IMR-90 (cell line): ENCODE data around the gene CAPZA1. TPM values are rescaled to one million over a fixed set of nuclear protein-coding genes. Genes with fewer than 3 reads are reported as not detected.

Source experiments
- ATAC-seq: fragments of 200-7000 bp; cut with Tn5 transposase; 2 replicates; pipeline ENCODE4 v1.9.1; 2020; ENCODE audit warnings: low read depth, mild to moderate bottlenecking, moderate library complexity
- BruUV-seq: library from RNA; stranded (reverse); fragments of 400-500 nt; replicated peaks from 2 replicates; lab custom pipeline; 2021; lab: Mats Ljungman, UMichigan
- CTCF ChIA-PET: fragments of 300-600 bp; formaldehyde crosslinking; extraction: SDS; loops from one replicate; lab custom pipeline; 2021; ENCODE audit warnings: antibody characterized with exemption; lab: Yijun Ruan, JAX
- POLR2A ChIA-PET: fragments of 300-600 bp; sonication (Branson Sonifier 250); formaldehyde crosslinking; loops from one replicate; lab custom pipeline; 2022; ENCODE audit warnings: antibody characterized with exemption; ENCODE audit not compliant: unreplicated experiment; lab: Charles Lee
- DNase-seq: peaks from one replicate; pipeline ENCODE4 v3.0.0; 2013
- H2AFZ ChIP-seq: replicated peaks from 2 replicates; pipeline ENCODE3; 2013; ENCODE audit warnings: low read length, mild to moderate bottlenecking; ENCODE audit not compliant: poor library complexity
- H2AK5ac ChIP-seq: 2 replicates; pipeline ENCODE4 v1.6.1; 2013; ENCODE audit warnings: low read depth, low read length, inconsistent platforms
- H2AK9ac ChIP-seq: replicated peaks from 2 replicates; pipeline ENCODE3; 2013; ENCODE audit warnings: mild to moderate bottlenecking, low read depth, low read length, moderate library complexity; ENCODE audit not compliant: poor library complexity
- H2BK120ac ChIP-seq: 2 replicates; pipeline ENCODE4 v1.6.1; 2013; ENCODE audit warnings: low read depth, low read length, inconsistent platforms
- H2BK15ac ChIP-seq: 3 replicates; pipeline ENCODE4 v1.6.1; 2013; ENCODE audit warnings: low read depth, low read length, inconsistent platforms
- H2BK20ac ChIP-seq: 2 replicates; pipeline ENCODE4 v1.6.1; 2013; ENCODE audit warnings: low read depth, mild to moderate bottlenecking, inconsistent platforms, low read length, moderate library complexity
- H2BK5ac ChIP-seq: 2 replicates; pipeline ENCODE4 v1.6.1; 2013; ENCODE audit warnings: mild to moderate bottlenecking, low read depth, low read length, inconsistent platforms; ENCODE audit not compliant: poor library complexity, severe bottlenecking
- H3K14ac ChIP-seq: replicated peaks from 2 replicates; pipeline ENCODE4 v1.6.1; 2013; ENCODE audit warnings: low read depth, low read length, inconsistent platforms
- H3K18ac ChIP-seq: 2 replicates; pipeline ENCODE4 v1.6.1; 2013; ENCODE audit warnings: low read depth, low read length, control low read depth
- H3K23ac ChIP-seq: 2 replicates; pipeline ENCODE4 v1.6.1; 2013; ENCODE audit warnings: low read depth, low read length, inconsistent platforms
- H3K27ac ChIP-seq: 2 replicates; pipeline ENCODE4 v1.5.1; 2013; ENCODE audit warnings: mild to moderate bottlenecking, control low read depth, low read length; ENCODE audit not compliant: insufficient read depth
- H3K27me3 ChIP-seq: 2 replicates; pipeline ENCODE4 v1.6.1; 2013; ENCODE audit warnings: low read length; ENCODE audit not compliant: control insufficient read depth, insufficient read depth
- H3K36me3 ChIP-seq: 2 replicates; pipeline ENCODE4 v1.6.1; 2013; ENCODE audit warnings: low read length, mixed read lengths; ENCODE audit not compliant: control insufficient read depth, insufficient read depth
- H3K4ac ChIP-seq: 2 replicates; pipeline ENCODE4 v1.6.1; 2013; ENCODE audit warnings: low read depth, low read length, inconsistent platforms
- H3K4me1 ChIP-seq: 2 replicates; pipeline ENCODE4 v1.6.1; 2013; ENCODE audit warnings: low read length, mixed read lengths; ENCODE audit not compliant: control insufficient read depth, insufficient read depth
- H3K4me2 ChIP-seq: 2 replicates; pipeline ENCODE4 v1.6.1; 2013; ENCODE audit warnings: low read depth, mild to moderate bottlenecking, control low read depth, low read length, moderate library complexity
- H3K4me3 ChIP-seq: 2 replicates; pipeline ENCODE4 v1.5.1; 2013; ENCODE audit warnings: low read depth, mild to moderate bottlenecking, control low read depth, low read length, moderate library complexity; ENCODE audit not compliant: insufficient read depth
- H3K56ac ChIP-seq: 2 replicates; pipeline ENCODE4 v1.6.1; 2013; ENCODE audit warnings: low read length, inconsistent platforms; ENCODE audit not compliant: insufficient read depth; ENCODE audit errors: extremely low read depth
- H3K79me1 ChIP-seq, 2 experiments: 2 replicates each; pipeline ENCODE4 v1.6.1; 2013; ENCODE audit warnings: low read length in 2 of 2, inconsistent platforms in 1 of 2, low read depth in 1 of 2
- H3K9ac ChIP-seq: 2 replicates; pipeline ENCODE4 v1.6.1; 2013; ENCODE audit warnings: low read depth, low read length, control low read depth
- H3K9me1 ChIP-seq: 2 replicates; pipeline ENCODE4 v1.6.1; 2013; ENCODE audit warnings: low read length, inconsistent platforms; ENCODE audit not compliant: insufficient read depth
- H3K9me3 ChIP-seq: 2 replicates; pipeline ENCODE4 v1.6.1; 2013; ENCODE audit warnings: low read length; ENCODE audit not compliant: control insufficient read depth, insufficient read depth
- H4K20me1 ChIP-seq: 2 replicates; pipeline ENCODE4 v1.6.1; 2013; ENCODE audit warnings: low read length, inconsistent platforms; ENCODE audit not compliant: insufficient read depth
- H4K5ac ChIP-seq: 2 replicates; pipeline ENCODE4 v1.6.1; 2013; ENCODE audit warnings: mild to moderate bottlenecking, low read depth, low read length, control low read depth
- H4K8ac ChIP-seq, 2 experiments: 2 replicates each; pipeline ENCODE4 v1.6.1; 2013; ENCODE audit warnings: low read depth in 2 of 2, low read length in 2 of 2, control low read depth in 1 of 2, inconsistent platforms in 1 of 2
- H4K91ac ChIP-seq: 2 replicates; pipeline ENCODE4 v1.6.1; 2013; ENCODE audit warnings: low read depth, low read length, inconsistent platforms; ENCODE audit not compliant: insufficient read depth
- POLR2A ChIP-seq: IDR thresholded peaks from 2 replicates; pipeline ENCODE4 v1.6.1; 2012; ENCODE audit warnings: mild to moderate bottlenecking, low read depth, low read length
- RAD21 ChIP-seq: IDR thresholded peaks from 2 replicates; pipeline ENCODE4 v1.6.1; 2012; ENCODE audit warnings: low read length, improper control_type of control experiment
- SMC3 ChIP-seq: fragments of 150-350 bp; IDR thresholded peaks from 2 replicates; pipeline ENCODE4 v1.6.1; 2016; ENCODE audit warnings: low read depth, mild to moderate bottlenecking, antibody characterized with exemption, low read length, moderate library complexity
- WGBS, 2 experiments: methylation state at CpG; one replicate each; pipeline versions ENCODE4 v1.1.5 to v1.1.7; 2013; ENCODE audit warnings: missing lambda C conversion rate in 2 of 2; ENCODE audit not compliant: insufficient read length in 1 of 2; ENCODE audit errors: extremely low coverage in 2 of 2; 5-methylcytosine and 5-hydroxymethylcytosine counted together
- dilution Hi-C: fragments of 300-500 bp; cut with HindIII; formaldehyde crosslinking; loops from one replicate; pipeline ENCODE4 v1.14.3; 2018; ENCODE audit warnings: low sequenced_read_pairs; ENCODE audit not compliant: unreplicated experiment
- in situ Hi-C: fragments of 300-500 bp; cut with MboI; formaldehyde crosslinking; loops from 3 replicates; pipeline ENCODE4 v1.14.3; 2019; ENCODE audit warnings: low sequenced_read_pairs, inconsistent platforms, mixed read lengths
- intact Hi-C: fragments of 100-400 bp; cut with micrococcal nuclease; formaldehyde crosslinking; loops from 2 replicates; pipeline ENCODE4 v1.10.0; 2022
- polyA plus RNA-seq, 3 experiments: library from polyadenylated mRNA; depleted of rRNA; stranded (reverse); fragments of >200 nt; gene quantifications; 2 replicates each; pipeline ENCODE4 v1.2.3, GENCODE V29; 2012; ENCODE audit warnings: low replicate concordance in 1 of 3
- total RNA-seq: library from RNA; depleted of rRNA; stranded (reverse); fragments of >200 nt; gene quantifications from 2 replicates; pipeline ENCODE4 v1.2.3, GENCODE V29; 2012
- TF ChIP-seq, protein P1 (sequence below): fragments of 150-350 bp; IDR thresholded peaks from 2 replicates; pipeline ENCODE4 v1.6.1; 2016; ENCODE audit warnings: low read depth, mild to moderate bottlenecking, low read length, moderate library complexity, borderline replicate concordance

CAPZA1 gene
- total and polyA plus RNA-seq, 2 of the 4 experiments (the other 2 are of a cell fraction) = 108 to 262 TPM

DNA sequence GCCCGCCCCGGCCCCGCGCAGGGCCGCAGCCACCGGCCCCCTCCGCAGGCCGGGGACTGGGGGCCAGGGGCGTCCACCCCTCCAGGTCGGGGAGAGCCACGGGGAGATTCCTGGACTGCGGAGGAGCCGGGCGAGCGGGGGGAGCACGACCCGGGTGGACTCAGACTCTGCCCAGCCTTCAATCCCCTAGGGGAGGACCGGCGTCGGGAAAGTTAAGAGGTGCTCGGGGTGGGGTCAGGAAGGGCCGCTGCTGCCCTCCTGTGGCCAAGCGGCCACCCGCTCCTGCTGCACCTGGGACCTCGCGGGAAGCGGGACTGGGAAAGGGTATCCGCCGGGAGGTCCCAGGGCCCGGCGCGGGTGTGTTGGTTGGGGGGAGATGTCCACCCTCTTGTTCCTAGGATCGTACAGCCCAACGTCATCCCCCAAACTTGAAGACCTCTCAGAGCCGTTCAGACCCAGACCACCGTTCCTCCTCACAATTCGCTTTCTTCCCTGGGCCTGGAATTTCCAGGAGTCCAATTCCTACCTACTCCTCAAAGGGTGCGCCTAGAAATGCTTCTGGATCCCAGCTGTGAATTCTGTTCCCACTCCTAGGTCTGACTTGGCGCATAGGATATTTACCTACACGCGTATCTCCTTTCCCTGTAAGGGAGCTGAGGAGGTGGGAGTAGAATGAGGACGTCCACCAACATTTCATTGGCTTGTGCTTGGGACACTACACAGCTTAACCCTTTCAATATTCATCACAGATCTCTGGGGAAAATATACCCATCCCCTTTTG, 87.8 kb downstream of the CAPZA1 start (continued):
- TF ChIP-seq, protein P1, sequence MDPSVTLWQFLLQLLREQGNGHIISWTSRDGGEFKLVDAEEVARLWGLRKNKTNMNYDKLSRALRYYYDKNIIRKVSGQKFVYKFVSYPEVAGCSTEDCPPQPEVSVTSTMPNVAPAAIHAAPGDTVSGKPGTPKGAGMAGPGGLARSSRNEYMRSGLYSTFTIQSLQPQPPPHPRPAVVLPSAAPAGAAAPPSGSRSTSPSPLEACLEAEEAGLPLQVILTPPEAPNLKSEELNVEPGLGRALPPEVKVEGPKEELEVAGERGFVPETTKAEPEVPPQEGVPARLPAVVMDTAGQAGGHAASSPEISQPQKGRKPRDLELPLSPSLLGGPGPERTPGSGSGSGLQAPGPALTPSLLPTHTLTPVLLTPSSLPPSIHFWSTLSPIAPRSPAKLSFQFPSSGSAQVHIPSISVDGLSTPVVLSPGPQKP = no peak
- peak; percentile 85 for TF ChIP-seq RAD21

DNA sequence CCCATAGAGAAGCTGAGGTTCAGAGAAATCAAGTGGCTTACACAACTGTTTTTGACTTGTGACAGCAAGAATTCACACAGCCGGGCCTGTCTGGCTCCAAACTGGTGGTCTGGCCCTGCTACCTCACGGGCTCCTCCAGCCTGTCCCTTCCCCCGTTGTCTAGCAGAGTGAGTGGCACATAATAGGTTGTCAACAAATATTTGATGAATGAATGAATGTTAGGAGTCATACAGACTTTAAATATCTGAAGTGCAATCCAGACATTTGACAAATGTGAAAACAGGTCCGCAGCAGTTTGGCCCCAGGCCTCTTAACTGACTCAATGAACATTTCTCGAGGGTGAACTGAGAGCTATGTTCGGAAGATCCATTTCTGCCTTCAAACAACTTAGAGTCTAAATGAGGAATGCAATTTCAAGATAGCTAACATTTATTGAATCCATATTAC, 88.4 kb downstream of the CAPZA1 start:
- no peak overlapping the region for H3K4me2 ChIP-seq

More for the DNA sequence above, 88.4 kb downstream of the CAPZA1 start:
- Histone ChIP-seq H2AK9ac (no peak overlapping the region), H3K27me3 (no peaks in the 10 kb centered on the region; the same call in 1 of the 2 replicates), H3K27ac (no peak overlapping the region), H2BK120ac (no peak overlapping the region), H3K14ac (no peak overlapping the region), H3K9me1 (peaks cover 7% of the 10 kb centered on the region; the same call in 1 of the 2 replicates), H3K4me3 (no peak overlapping the region), H3K9me3 (no peaks in the 10 kb centered on the region), H2BK5ac (no peak overlapping the region), H3K18ac (no peak overlapping the region), H4K5ac (no peak overlapping the region), H3K4ac (no peak overlapping the region), H3K36me3 (peaks cover 4% of the 10 kb centered on the region), H3K9ac (no peak overlapping the region), H2AK5ac (0 out of 2 replicates have a peak overlapping the region, but pooled peaks have one; percentile 44), H4K20me1 (peaks cover 28% of the 10 kb centered on the region), H2BK20ac (no peak overlapping the region), H3K56ac (no peak overlapping the region), H4K8ac (peak overlapping the region; percentile 60 to 65; a peak in 1 of 4 replicates), H3K79me1 (peaks cover 4 to 32% of the 10 kb centered on the region in 2 experiments; a peak in 3 of 4 replicates), H3K4me1 (peaks cover 13% of the 10 kb centered on the region), H4K91ac (no peak overlapping the region), H3K23ac (no peak overlapping the region), H2AFZ (no peak overlapping the region), H2BK15ac (no peak overlapping the region)
- intact Hi-C loops (loop anchor here (5.0 to 10.0 kb wide), 2 partner anchors 191 to 243 kb away; no protein-coding TSS in a partner anchor), in situ Hi-C loops (loop anchor here (5.0 to 25.0 kb wide), 3 partner anchors 203 to 979 kb away; partner anchors contain the start of gene WNT2B), dilution Hi-C loops (no loop called here)
- ChIA-PET POLR2A (no interaction called here), CTCF (interaction anchor here (0.7 to 2.1 kb wide), 4 partner anchors 33 to 319 kb away, joined by 3 to 8 read pairs (median 4); partner anchors contain the start of gene MOV10)
- DNase-seq (no peak), ATAC-seq (no peak)
- no TSS peak for BruUV-seq
- no CpG with 5 or more reads among the region's 6 CpGs for WGBS, 2 experiments
- TF ChIP-seq POLR2A = no peak
- no peak for TF ChIP-seq SMC3
